SK-N-SH (cell line): ENCODE results near the gene SMOC1. TPM values are rescaled to one million over a fixed set of nuclear protein-coding genes. Genes with fewer than 3 reads are reported as not detected.

Experiments used
- FOXJ3 ChIP-seq: sonication (generic); formaldehyde crosslinking; IDR thresholded peaks from 2 replicates; pipeline ENCODE4 v1.5.1; 2020; ENCODE audit warnings: mild to moderate bottlenecking, missing genetic modification reagents
- GATA2 ChIP-seq: sonication (generic); formaldehyde crosslinking; IDR thresholded peaks from 2 replicates; pipeline ENCODE4 v1.5.0; 2020; ENCODE audit warnings: mild to moderate bottlenecking, missing genetic modification reagents
- NRF1 ChIP-seq: IDR thresholded peaks from 2 replicates; pipeline ENCODE4 v1.6.1; 2012; ENCODE audit warnings: low read depth, mild to moderate bottlenecking, low read length
- REST ChIP-seq: IDR thresholded peaks from 2 replicates; pipeline ENCODE4 v1.6.1; 2012; ENCODE audit warnings: mild to moderate bottlenecking, low read depth, low read length, moderate library complexity
- TAF1 ChIP-seq: IDR thresholded peaks from 2 replicates; pipeline ENCODE4 v1.6.1; 2012; ENCODE audit warnings: low read depth, mild to moderate bottlenecking, low read length, moderate library complexity, borderline replicate concordance
- ZBTB33 ChIP-seq: IDR thresholded peaks from 2 replicates; pipeline ENCODE4 v1.4.0; 2012; ENCODE audit warnings: low read depth, borderline replicate concordance
- polyA plus RNA-seq, 3 experiments: library from polyadenylated mRNA; depleted of rRNA; stranded (reverse); fragments of >200 nt; gene quantifications; 2 replicates each; pipeline ENCODE4 v1.2.3, GENCODE V29; 2012
- TF ChIP-seq, protein P1 (sequence below): fragments of 150-350 bp; IDR thresholded peaks from 2 replicates; pipeline ENCODE4 v1.6.1; 2017; ENCODE audit warnings: antibody characterized with exemption, low read length, low read depth, borderline replicate concordance

SMOC1 gene
- polyA plus RNA-seq, 1 of the 3 experiments (the other 2 are of a cell fraction), result not detected

GRCh38 chr14:70080076-70080475, 200.9 kb downstream of the SMOC1 start (continued):
- TF ChIP-seq, protein P1, sequence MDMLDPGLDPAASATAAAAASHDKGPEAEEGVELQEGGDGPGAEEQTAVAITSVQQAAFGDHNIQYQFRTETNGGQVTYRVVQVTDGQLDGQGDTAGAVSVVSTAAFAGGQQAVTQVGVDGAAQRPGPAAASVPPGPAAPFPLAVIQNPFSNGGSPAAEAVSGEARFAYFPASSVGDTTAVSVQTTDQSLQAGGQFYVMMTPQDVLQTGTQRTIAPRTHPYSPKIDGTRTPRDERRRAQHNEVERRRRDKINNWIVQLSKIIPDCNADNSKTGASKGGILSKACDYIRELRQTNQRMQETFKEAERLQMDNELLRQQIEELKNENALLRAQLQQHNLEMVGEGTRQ, result no peak
- TF ChIP-seq NRF1, result no peak
- no peak for TF ChIP-seq ZBTB33
- TF ChIP-seq REST, result no peak
- no peak for TF ChIP-seq TAF1
- no peak for TF ChIP-seq FOXJ3
- no peak for TF ChIP-seq GATA2
- TF ChIP-seq, all 33 proteins: peak for 0

Other genes starting within 250 kb of the SMOC1 start
- 324 and 395 TPM in 2 replicates for gene SRSF5, start 112.3 kb upstream of the SMOC1 start, polyA plus RNA-seq (2012; rRNA removed)
- not detected in 2 replicates for gene SLC10A1, start 82.2 kb upstream of the SMOC1 start, polyA plus RNA-seq (2012; rRNA removed)